ENCODE data around the gene MRPS34.

DNA sequence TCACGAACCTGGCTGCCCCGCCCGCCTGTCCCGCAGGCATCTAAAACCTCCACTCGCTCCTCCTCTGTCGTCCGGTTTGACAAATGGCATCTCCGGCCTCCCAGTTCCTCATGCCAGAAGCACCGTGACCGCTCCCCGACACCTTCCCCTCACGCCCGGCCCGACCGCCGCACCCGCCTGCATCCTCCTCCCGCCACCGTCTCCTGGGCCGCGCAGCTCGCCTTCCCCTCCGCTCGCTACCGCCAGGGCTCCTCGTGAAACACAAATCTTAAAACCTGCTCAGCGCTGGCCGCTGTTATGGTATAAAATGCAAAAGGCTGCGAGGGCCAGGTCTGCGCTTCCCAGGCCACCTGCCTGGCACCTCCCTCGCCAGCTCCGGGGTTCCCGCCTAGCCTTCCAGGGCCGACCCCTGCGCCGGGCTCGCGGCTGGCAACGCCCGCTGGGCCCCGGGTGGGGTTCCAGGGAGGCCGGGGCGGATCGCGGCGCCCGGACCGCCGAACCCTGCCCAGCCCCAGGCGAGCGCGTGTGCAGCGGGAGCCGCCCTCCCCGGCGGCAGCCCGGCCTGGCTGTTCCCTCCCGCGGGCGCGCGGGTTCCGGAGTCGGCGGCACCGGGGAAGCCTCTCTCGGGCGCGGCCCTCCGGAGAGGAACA, 8.9 kb upstream of the MRPS34 start:
- no peak for TF ChIP-seq CTCF (IDR thresholded peaks at IDR 0.05; ENCODE audit: low read depth, low read length)
- no peak for TF ChIP-seq EZH2phosphoT487 (IDR thresholded peaks at IDR 0.05; ENCODE audit: low read depth)

All from OCI-LY3 (cell line).